ENCODE measurements around the gene RNF146.
A peak's percentile ranks its signal among the peaks of the same experiment; 100 is the strongest.
"Not testable (repeated sequence)": the region's sequence is repeated elsewhere in the genome, so short reads cannot be mapped to it uniquely, and the experiment has no call there.

The RNF146 gene, protein sequence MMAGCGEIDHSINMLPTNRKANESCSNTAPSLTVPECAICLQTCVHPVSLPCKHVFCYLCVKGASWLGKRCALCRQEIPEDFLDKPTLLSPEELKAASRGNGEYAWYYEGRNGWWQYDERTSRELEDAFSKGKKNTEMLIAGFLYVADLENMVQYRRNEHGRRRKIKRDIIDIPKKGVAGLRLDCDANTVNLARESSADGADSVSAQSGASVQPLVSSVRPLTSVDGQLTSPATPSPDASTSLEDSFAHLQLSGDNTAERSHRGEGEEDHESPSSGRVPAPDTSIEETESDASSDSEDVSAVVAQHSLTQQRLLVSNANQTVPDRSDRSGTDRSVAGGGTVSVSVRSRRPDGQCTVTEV

DNA sequence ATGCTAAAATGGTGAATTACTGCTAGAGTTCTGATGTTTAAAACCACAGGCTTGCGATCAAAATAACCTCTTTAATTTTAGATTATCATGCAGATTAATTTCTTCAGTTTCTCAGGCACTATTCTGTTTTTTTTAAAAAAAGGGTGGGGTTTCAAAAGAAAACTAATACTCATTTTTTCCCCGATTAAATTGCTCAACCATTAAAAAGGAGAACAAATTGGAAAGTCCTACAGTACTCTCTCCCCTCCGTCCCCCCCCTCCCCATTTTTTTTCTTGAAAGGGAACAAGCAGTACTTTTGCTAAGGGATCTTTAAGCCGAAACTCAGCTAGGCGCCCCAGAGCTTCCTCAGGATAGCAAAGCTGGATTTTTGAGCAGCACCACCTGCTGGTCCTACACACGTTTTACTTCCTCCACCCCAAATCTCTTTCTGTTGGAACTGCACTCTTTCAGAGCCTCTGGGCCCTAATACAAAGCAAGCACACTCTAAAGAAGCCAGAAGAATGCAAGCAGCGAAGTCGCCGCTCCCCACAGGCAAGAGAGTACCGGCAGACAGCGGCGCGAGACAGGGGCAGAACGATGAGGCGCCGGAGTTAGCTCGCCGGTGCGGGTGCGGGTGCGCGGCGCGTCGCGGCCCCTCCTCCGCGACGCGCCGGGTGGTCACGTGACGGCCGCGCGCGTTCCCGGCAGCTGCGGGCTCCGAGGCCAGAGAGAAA, at the start of gene RNF146:
Gene RNF146 (plus strand): TSS at position 687 of the 714 bp plus-strand sequence. CDS start 13,475 bp downstream, outside the sequence.
- peaks cover 32% of the 10 kb centered on the region for H3K27me3 Mint-ChIP-seq (ENCODE audit: low read depth)
- H3K36me3 Mint-ChIP-seq (ENCODE audit: low read depth) = peaks cover 9% of the 10 kb centered on the region
- H3K9me3 Mint-ChIP-seq = no peaks in the 10 kb centered on the region
- peak within 1 kb of the TSS; percentile 100 for H3K4me3 Mint-ChIP-seq
- peaks cover 34% of the 10 kb centered on the region for H3K4me1 Mint-ChIP-seq (ENCODE audit: low read depth)
- peak within 1 kb of the TSS; percentile 100 for H3K27ac Mint-ChIP-seq

DNA sequence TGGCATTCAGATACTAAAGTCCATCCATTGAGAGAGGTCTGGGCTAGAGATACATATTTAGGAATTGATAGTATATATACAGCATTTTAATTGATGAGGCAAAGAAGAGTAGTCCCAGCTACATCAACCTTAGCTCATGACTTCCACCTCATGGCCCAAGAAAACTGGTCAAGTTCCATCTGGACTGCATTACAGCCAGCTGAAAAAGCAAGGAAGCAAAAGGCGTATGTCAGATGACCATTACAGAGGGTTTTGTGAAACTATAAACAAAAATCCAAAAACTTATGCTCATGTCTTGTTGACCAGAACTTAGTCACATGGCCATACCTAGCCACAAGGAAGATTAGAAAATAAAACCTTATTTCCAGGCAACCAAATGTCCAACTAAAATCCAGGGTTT, 46.8 kb upstream of the RNF146 start:
- peaks cover 2% of the 10 kb centered on the region for H3K4me1 Mint-ChIP-seq (ENCODE audit: low read depth)
- H3K27me3 Mint-ChIP-seq (ENCODE audit: low read depth) = peaks cover 7% of the 10 kb centered on the region
- H3K27ac Mint-ChIP-seq = no peak overlapping the region
- no peaks in the 10 kb centered on the region for H3K9me3 Mint-ChIP-seq
- H3K36me3 Mint-ChIP-seq (ENCODE audit: low read depth) = no peaks in the 10 kb centered on the region
- H3K4me3 Mint-ChIP-seq = no peak overlapping the region

DNA sequence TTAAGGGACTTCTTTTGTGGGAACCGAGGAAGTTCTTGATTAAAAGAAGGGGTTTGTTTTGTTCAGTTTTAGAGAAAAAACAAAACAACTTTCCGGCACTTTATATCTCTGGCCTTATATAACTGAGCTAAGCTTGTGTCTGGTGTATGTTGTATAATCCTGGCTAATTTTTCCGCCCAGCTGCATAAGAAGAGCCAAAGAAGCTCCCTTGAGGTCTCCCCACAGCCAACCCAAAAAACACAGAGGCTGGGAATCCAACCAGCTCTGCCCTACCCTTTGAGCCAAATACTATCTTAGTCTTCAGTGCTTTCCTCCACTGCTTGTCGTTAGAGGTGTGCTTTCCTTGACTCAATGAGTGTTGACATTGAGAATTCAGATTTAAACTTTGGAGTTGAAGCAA, 45.5 kb upstream of the RNF146 start:
- no peaks in the 10 kb centered on the region for H3K9me3 Mint-ChIP-seq
- H3K27me3 Mint-ChIP-seq (ENCODE audit: low read depth) = peaks cover 6% of the 10 kb centered on the region
- H3K27ac Mint-ChIP-seq = no peak overlapping the region
- H3K4me1 Mint-ChIP-seq (ENCODE audit: low read depth) = peaks cover 2% of the 10 kb centered on the region
- H3K36me3 Mint-ChIP-seq (ENCODE audit: low read depth) = no peaks in the 10 kb centered on the region
- no peak overlapping the region for H3K4me3 Mint-ChIP-seq

DNA sequence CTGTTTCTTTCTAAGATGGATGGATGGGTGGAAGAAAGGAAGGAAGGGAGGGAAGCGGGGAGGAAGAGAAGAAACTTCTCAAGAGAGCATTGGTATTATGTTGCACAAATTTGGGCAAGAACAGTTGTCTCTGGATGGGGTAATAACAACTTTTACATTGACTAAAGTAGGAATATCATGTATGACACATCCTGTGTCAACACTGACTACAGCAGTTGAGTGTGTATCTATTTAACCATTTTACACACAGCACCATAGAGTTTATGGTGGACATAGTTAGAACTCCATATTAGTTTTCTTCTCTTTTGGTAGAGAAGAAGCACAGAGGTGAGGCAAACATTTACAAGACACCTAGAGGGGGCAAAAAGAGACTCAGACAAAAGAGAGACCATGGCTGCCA, 44.2 kb upstream of the RNF146 start:
- H3K27me3 Mint-ChIP-seq (ENCODE audit: low read depth) = no peaks in the 10 kb centered on the region
- no peak overlapping the region for H3K4me3 Mint-ChIP-seq
- no peaks in the 10 kb centered on the region for H3K4me1 Mint-ChIP-seq (ENCODE audit: low read depth)
- no peaks in the 10 kb centered on the region for H3K9me3 Mint-ChIP-seq
- H3K36me3 Mint-ChIP-seq (ENCODE audit: low read depth) = no peaks in the 10 kb centered on the region
- H3K27ac Mint-ChIP-seq = no peak overlapping the region

DNA sequence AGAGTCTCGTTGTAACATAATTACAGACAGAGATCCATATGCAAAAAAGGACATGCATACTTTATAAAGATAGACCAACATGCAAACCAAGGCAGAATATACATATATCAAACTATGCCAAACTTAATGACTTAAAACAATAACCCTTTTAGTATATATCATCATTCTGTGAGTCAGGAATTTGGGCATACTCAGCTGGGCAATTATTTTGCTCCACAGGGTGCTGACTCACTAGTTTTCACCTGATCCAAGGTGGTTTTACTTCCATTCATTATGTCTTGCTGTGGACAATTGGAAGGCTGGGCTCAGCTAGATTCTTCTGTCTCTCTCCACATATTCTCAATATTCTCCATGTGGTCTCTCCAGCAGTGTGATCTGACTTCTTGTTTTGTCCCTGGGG, 41.2 kb upstream of the RNF146 start:
- no peaks in the 10 kb centered on the region for H3K4me1 Mint-ChIP-seq (ENCODE audit: low read depth)
- no peaks in the 10 kb centered on the region for H3K36me3 Mint-ChIP-seq (ENCODE audit: low read depth)

DNA sequence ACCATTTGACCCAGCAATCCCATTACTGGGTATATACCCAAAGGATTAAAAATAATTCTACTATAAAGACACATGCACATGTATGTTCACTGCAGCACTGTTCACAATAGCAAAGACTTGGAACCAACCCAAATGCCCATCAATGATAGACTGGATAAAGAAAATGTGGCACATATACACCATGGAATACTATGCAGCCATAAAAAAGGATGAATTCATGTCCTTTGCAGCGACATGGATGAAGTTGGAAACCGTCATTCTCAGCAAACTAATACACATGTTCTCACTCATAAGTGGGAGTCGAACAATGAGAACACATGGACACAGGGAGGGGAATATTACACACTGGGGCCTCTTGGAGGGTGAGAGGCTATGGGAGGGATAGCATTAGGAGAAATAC, 32.8 kb upstream of the RNF146 start:
- not testable (repeated sequence) for H3K36me3 Mint-ChIP-seq (ENCODE audit: low read depth); H3K4me1 Mint-ChIP-seq (ENCODE audit: low read depth); H3K4me3 Mint-ChIP-seq; H3K27ac Mint-ChIP-seq; H3K27me3 Mint-ChIP-seq (ENCODE audit: low read depth); H3K9me3 Mint-ChIP-seq

More for the DNA sequence above, 41.2 kb upstream of the RNF146 start:
- Mint-ChIP-seq H3K27ac (no peak overlapping the region), H3K4me3 (no peak overlapping the region), H3K27me3 (ENCODE audit: low read depth) (no peaks in the 10 kb centered on the region), H3K9me3 (no peaks in the 10 kb centered on the region)

DNA sequence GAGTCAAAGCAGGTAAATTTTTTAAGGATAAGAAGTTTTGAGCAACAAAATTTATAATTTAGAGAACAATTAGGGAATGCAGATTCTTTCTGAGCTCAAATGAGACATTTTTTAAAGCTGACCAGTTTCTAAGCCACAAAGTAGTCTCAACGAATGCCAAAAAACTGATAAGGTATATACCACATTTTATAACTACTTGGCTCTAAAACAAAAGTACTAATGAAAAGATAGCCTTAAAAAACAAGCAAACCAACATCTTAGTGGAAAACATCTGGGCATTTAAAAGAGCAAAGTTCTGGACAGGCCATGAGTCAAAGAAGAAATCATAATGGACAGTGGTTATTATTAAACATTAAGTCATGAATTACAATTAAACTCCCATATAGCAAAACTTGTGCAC, 23.2 kb upstream of the RNF146 start:
- Mint-ChIP-seq H3K36me3 (ENCODE audit: low read depth) (no peaks in the 10 kb centered on the region), H3K4me1 (ENCODE audit: low read depth) (no peaks in the 10 kb centered on the region), H3K27ac (no peak overlapping the region), H3K4me3 (no peak overlapping the region), H3K27me3 (ENCODE audit: low read depth) (peaks cover 4% of the 10 kb centered on the region), H3K9me3 (no peaks in the 10 kb centered on the region)

DNA sequence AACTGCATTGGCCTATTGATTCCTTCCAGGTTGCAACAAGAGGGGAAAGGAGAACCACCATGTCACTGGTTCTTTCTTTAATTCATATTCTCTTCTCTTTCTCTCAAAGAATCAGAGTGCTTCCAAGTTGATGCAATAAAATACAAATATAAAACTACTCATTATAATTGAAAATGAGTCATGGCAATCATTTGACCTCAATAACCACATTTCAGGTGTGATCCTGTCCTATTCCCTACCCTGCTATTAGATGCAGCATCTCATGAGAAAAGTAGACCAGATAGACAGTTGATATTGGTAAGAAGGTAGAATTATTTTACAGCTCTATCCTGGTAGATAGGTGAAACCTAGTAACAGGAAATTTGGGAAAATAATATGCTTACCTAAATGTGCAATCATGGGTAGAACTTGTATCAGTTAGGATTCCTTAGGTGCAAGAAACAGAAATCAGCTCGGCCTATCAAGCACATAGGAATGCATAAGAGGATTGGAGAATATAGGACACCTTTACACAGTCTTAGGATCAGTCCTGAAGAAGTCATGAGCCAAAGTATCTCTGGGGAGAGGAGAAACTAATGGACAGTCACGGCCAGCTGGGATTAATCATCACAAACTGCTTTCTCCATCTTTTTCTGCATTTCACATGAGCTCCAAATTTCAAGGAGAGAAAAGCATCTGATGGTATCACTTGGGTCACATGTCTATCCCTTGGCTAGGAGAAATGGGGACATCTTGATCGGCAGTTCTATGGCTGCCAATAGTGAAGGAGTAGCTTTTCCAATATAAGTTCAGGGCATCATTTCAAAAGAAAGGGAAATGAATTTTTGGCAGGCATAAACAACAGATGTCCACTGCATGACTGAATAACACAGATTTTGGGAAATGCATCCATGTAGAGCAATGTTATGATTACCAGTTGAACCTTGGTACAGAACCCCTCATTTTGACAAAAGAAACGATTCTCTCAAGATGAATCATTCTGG, 19.3 kb upstream of the RNF146 start:
- no peak overlapping the region for H3K4me3 Mint-ChIP-seq
- no peaks in the 10 kb centered on the region for H3K9me3 Mint-ChIP-seq
- no peak overlapping the region for H3K27ac Mint-ChIP-seq
- no peaks in the 10 kb centered on the region for H3K4me1 Mint-ChIP-seq (ENCODE audit: low read depth)
- no peaks in the 10 kb centered on the region for H3K36me3 Mint-ChIP-seq (ENCODE audit: low read depth)
- H3K27me3 Mint-ChIP-seq (ENCODE audit: low read depth) = peaks cover 4% of the 10 kb centered on the region

DNA sequence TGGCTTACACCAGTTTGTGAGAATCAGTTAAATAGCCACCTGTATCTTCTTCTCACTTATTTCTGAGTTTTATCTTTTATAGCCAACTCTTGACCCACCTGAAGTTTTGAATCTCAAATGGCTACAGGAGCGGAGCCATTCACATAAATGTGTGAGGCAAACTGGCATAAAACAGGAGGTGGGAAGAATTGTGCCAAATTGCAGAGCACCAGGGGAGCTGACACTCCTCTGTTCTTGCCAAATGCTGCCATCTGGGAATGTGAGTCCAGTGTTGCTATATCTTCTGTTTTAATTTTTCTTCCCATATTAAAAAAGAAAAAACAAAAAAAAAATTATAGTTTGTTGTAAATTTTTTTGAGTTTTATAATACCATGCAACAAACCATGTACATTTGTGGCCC, 17.0 kb upstream of the RNF146 start:
- no peaks in the 10 kb centered on the region for H3K4me1 Mint-ChIP-seq (ENCODE audit: low read depth)
- no peaks in the 10 kb centered on the region for H3K27me3 Mint-ChIP-seq (ENCODE audit: low read depth)
- no peak overlapping the region for H3K4me3 Mint-ChIP-seq
- H3K9me3 Mint-ChIP-seq = no peaks in the 10 kb centered on the region
- no peaks in the 10 kb centered on the region for H3K36me3 Mint-ChIP-seq (ENCODE audit: low read depth)
- no peak overlapping the region for H3K27ac Mint-ChIP-seq

DNA sequence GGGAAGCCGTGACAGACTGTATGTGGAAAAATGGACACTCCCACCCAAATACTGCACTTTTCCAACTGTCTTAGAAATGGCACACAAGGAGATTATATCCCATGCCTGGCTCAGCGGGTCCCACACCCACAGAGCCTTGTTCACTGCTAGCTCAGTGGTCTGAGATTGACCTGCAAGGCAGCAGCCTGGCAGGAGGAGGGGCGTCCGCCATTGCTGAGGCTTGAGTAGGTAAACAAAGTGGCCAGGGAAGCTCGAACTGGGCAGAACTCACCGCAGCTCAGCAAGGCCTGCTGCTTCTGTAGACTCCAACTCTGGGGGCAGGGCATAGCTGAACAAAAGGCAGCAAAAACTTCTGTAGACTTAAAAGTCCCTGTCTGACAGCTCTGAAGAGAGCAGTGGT, 11.4 kb upstream of the RNF146 start:
- H3K4me3 Mint-ChIP-seq = no peak overlapping the region

DNA sequence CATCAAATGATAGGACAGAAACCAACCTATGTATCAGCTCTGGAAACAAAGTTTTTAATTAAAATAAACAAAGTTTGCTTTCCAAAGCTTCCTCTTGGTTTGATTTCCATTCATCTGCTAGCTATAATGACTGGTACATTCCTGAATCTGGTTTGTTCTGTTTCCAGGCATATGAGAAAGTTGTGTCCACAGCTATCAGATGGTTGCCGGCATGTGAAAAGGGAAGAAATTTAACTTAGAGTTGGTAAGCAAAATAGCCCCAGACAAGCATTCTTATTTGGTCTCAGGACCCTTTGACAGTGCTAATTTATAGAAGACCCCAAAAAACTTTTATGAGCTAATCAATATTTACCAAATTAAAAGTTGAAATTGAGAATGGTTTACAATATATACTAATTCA, 3.8 kb upstream of the RNF146 start:
- peaks cover 4% of the 10 kb centered on the region for H3K36me3 Mint-ChIP-seq (ENCODE audit: low read depth)
- H3K4me3 Mint-ChIP-seq = no peak overlapping the region
- no peaks in the 10 kb centered on the region for H3K9me3 Mint-ChIP-seq
- H3K4me1 Mint-ChIP-seq (ENCODE audit: low read depth) = peaks cover 12% of the 10 kb centered on the region
- H3K27ac Mint-ChIP-seq = no peak overlapping the region
- H3K27me3 Mint-ChIP-seq (ENCODE audit: low read depth) = peaks cover 47% of the 10 kb centered on the region

More for the DNA sequence above, 11.4 kb upstream of the RNF146 start:
- H3K4me1 Mint-ChIP-seq (ENCODE audit: low read depth) = no peaks in the 10 kb centered on the region
- H3K36me3 Mint-ChIP-seq (ENCODE audit: low read depth) = no peaks in the 10 kb centered on the region
- no peaks in the 10 kb centered on the region for H3K9me3 Mint-ChIP-seq
- no peak overlapping the region for H3K27ac Mint-ChIP-seq
- peaks cover 12% of the 10 kb centered on the region for H3K27me3 Mint-ChIP-seq (ENCODE audit: low read depth)

DNA sequence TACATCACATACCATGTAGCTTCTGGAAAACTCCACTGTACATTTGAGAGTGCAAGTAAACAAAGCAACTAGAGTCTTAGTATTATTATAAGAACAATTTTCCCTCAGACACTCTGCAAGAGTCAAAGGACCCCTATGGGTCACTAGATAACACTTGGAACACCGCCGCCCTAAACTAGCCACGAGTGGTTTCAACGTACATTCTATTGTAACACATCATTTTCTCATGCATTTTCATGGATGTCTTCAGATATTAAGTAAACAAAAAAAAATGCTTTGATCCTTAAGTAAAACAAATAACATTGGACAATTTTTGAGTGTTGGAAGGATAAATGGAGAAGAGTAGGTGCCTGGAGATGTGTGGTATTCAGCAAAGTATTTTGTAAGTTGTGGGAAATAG, 3.2 kb upstream of the RNF146 start:
- Mint-ChIP-seq H3K4me1 (ENCODE audit: low read depth) (peaks cover 18% of the 10 kb centered on the region), H3K9me3 (no peaks in the 10 kb centered on the region), H3K4me3 (no peak overlapping the region), H3K27ac (no peak overlapping the region), H3K27me3 (ENCODE audit: low read depth) (peaks cover 47% of the 10 kb centered on the region), H3K36me3 (ENCODE audit: low read depth) (peaks cover 5% of the 10 kb centered on the region)

DNA sequence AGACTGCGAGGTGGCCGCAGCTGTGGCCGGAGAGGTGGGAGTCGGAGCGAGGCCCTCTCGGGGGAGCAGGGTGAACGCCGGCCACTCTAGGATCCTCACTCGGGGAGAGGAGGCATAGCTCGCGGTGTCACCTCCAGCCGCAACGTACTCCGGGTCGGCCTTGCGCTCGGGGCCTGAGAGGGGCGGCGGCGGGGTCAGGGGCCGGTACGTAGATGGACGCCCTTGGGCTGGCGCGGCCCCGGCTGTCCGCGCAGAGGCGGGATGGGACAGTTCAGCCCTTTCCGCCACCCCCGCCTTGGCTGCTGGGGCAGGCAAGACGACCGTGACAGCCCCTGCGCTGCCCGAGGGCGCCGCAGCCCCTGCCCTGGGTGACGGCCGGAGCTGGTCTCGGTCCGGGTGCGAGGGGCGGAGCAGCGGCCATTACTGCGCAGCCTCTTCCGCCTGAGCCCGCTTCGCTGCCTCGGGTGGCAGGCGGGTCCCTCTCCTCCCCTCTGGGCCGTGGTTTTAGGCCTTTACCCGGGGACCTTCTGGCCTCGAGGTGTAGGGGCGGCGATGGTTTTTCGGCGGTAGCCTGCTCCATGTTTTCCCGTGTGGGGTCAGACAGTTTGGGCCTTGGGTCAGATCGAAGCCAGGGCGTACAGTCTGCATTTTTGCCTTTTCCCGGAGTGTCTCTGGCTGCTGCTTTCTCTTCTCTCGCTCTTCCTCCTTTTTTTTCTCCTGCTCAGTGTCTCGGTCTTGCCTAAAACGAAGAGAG, 405 bp downstream of the RNF146 start:
- Mint-ChIP-seq H3K9me3 (no peaks in the 10 kb centered on the region), H3K27me3 (ENCODE audit: low read depth) (peaks cover 29% of the 10 kb centered on the region), H3K27ac (peak overlapping the region; percentile 100), H3K4me1 (ENCODE audit: low read depth) (peaks cover 35% of the 10 kb centered on the region), H3K4me3 (peak overlapping the region; percentile 100), H3K36me3 (ENCODE audit: low read depth) (peaks cover 9% of the 10 kb centered on the region)

All from T-helper 1 cell treated with Interleukin-12 subunit alpha and Interleukin-12 subunit beta and Interleukin-4 antibody, amounts not matched to agents 30 μg/mL and 1 μg/mL, for 36 hours (primary cell).